HepG2 (cell line): Measurements from ENCODE around the gene FAM234A. TPM values are rescaled to one million over a fixed set of nuclear protein-coding genes. Genes with fewer than 3 reads are reported as not detected.

Experiments used
- AHDC1 ChIP-seq: sonication (generic); formaldehyde crosslinking; IDR thresholded peaks from 2 replicates; pipeline ENCODE4 v1.5.1; 2020; ENCODE audit warnings: mild to moderate bottlenecking, missing genetic modification reagents, borderline replicate concordance
- PRPF4 ChIP-seq: fragments of 200-400 bp; formaldehyde crosslinking; IDR thresholded peaks from 2 replicates; pipeline ENCODE4 v1.6.1; 2016; ENCODE audit warnings: low read length, low read depth; ENCODE audit not compliant: poor library complexity, severe bottlenecking
- ZFP37 ChIP-seq: sonication (generic); formaldehyde crosslinking; IDR thresholded peaks from 2 replicates; pipeline ENCODE4 v1.4.0; 2020; ENCODE audit warnings: missing genetic modification reagents, borderline replicate concordance
- ZMAT3 ChIP-seq: sonication (generic); formaldehyde crosslinking; conservative IDR thresholded peaks from 2 replicates; pipeline ENCODE4 v1.7.0; 2021; ENCODE audit warnings: missing genetic modification reagents
- ZNF235 ChIP-seq: sonication (generic); formaldehyde crosslinking; IDR thresholded peaks from 2 replicates; pipeline ENCODE4 v1.8.1; 2023; ENCODE audit warnings: mild to moderate bottlenecking, missing genetic modification reagents, borderline replicate concordance
- ZNF557 ChIP-seq: sonication (generic); formaldehyde crosslinking; IDR thresholded peaks from 2 replicates; pipeline ENCODE4 v1.4.0; 2020; ENCODE audit warnings: missing genetic modification reagents
- ZXDC ChIP-seq: sonication (generic); formaldehyde crosslinking; IDR thresholded peaks from 2 replicates; pipeline ENCODE4 v1.5.0; 2020; ENCODE audit warnings: mild to moderate bottlenecking, missing genetic modification reagents
- polyA plus RNA-seq, 8 experiments: library from polyadenylated mRNA; depleted of rRNA in 3 of 8; stranded (reverse) in 7 of 8; unstranded in 1 of 8; fragments of >200 nt; fragmentation: Illumina TruSeq in 4 of 8; extraction: Trizol in 4 of 8; gene quantifications; 2 replicates each; pipeline versions ENCODE4 v1.2.1 to v1.2.3, GENCODE V29; 2011 to 2016; ENCODE audit warnings: low read depth in 4 of 8, missing spikeins in 1 of 8, mixed read lengths in 1 of 8; ENCODE audit not compliant: insufficient read depth in 1 of 8
- total RNA-seq, 5 experiments: library from RNA; depleted of rRNA; stranded (reverse); fragments of >200 nt; fragmentation: Illumina TruSeq; extraction: Trizol; gene quantifications; 2 replicates each; pipeline ENCODE4 v1.2.3, GENCODE V29; 2016; ENCODE audit warnings: low read depth in 1 of 5
- TF ChIP-seq, protein P1 (sequence below): sonication (generic); formaldehyde crosslinking; IDR thresholded peaks from 2 replicates; pipeline ENCODE4 v1.9.0; 2021; ENCODE audit warnings: missing genetic modification reagents, borderline replicate concordance
- TF ChIP-seq, protein P2 (sequence below), 2 experiments: IDR thresholded peaks; 2 replicates each; pipeline ENCODE4 v1.6.1; 2011 to 2012; ENCODE audit warnings: low read length in 2 of 2, borderline replicate concordance in 1 of 2, low read depth in 1 of 2, mild to moderate bottlenecking in 1 of 2, moderate library complexity in 1 of 2
- TF ChIP-seq, protein P3 (sequence below): sonication (generic); formaldehyde crosslinking; IDR thresholded peaks from 2 replicates; pipeline ENCODE4 v1.8.1; 2023; ENCODE audit warnings: missing genetic modification reagents, inconsistent platforms, borderline replicate concordance

Gene FAM234A
- total and polyA plus RNA-seq, 2 of the 13 experiments (the other 11 are each of a cell fraction or from before 2014, with no cell fraction given), result 29.2 to 34.4 TPM

GRCh38 chr16:234468-235305 is at the start of gene FAM234A (continued):
- TF ChIP-seq, protein P1, sequence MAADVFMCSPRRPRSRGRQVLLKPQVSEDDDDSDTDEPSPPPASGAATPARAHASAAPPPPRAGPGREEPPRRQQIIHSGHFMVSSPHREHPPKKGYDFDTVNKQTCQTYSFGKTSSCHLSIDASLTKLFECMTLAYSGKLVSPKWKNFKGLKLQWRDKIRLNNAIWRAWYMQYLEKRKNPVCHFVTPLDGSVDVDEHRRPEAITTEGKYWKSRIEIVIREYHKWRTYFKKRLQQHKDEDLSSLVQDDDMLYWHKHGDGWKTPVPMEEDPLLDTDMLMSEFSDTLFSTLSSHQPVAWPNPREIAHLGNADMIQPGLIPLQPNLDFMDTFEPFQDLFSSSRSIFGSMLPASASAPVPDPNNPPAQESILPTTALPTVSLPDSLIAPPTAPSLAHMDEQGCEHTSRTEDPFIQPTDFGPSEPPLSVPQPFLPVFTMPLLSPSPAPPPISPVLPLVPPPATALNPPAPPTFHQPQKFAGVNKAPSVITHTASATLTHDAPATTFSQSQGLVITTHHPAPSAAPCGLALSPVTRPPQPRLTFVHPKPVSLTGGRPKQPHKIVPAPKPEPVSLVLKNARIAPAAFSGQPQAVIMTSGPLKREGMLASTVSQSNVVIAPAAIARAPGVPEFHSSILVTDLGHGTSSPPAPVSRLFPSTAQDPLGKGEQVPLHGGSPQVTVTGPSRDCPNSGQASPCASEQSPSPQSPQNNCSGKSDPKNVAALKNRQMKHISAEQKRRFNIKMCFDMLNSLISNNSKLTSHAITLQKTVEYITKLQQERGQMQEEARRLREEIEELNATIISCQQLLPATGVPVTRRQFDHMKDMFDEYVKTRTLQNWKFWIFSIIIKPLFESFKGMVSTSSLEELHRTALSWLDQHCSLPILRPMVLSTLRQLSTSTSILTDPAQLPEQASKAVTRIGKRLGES (CRISPR knock-in tag), result no peak
- TF ChIP-seq, protein P2, sequence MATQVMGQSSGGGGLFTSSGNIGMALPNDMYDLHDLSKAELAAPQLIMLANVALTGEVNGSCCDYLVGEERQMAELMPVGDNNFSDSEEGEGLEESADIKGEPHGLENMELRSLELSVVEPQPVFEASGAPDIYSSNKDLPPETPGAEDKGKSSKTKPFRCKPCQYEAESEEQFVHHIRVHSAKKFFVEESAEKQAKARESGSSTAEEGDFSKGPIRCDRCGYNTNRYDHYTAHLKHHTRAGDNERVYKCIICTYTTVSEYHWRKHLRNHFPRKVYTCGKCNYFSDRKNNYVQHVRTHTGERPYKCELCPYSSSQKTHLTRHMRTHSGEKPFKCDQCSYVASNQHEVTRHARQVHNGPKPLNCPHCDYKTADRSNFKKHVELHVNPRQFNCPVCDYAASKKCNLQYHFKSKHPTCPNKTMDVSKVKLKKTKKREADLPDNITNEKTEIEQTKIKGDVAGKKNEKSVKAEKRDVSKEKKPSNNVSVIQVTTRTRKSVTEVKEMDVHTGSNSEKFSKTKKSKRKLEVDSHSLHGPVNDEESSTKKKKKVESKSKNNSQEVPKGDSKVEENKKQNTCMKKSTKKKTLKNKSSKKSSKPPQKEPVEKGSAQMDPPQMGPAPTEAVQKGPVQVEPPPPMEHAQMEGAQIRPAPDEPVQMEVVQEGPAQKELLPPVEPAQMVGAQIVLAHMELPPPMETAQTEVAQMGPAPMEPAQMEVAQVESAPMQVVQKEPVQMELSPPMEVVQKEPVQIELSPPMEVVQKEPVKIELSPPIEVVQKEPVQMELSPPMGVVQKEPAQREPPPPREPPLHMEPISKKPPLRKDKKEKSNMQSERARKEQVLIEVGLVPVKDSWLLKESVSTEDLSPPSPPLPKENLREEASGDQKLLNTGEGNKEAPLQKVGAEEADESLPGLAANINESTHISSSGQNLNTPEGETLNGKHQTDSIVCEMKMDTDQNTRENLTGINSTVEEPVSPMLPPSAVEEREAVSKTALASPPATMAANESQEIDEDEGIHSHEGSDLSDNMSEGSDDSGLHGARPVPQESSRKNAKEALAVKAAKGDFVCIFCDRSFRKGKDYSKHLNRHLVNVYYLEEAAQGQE (IDR thresholded peaks at IDR 0.05; ENCODE audit: borderline replicate concordance in 1 of 2, low read depth in 1 of 2, low read length in 2 of 2), result no peak
- TF ChIP-seq ZNF235 (CRISPR knock-in tag) (0 out of 2 replicates have a peak, but pooled peaks have one; percentile 45), ZMAT3 (CRISPR knock-in tag) (no peak), PRPF4 (no peak), ZFP37 (CRISPR knock-in tag) (no peak), ZNF557 (CRISPR knock-in tag) (no peak), ZXDC (CRISPR knock-in tag) (no peak), AHDC1 (CRISPR knock-in tag) (no peak)
- TF ChIP-seq, protein P3, sequence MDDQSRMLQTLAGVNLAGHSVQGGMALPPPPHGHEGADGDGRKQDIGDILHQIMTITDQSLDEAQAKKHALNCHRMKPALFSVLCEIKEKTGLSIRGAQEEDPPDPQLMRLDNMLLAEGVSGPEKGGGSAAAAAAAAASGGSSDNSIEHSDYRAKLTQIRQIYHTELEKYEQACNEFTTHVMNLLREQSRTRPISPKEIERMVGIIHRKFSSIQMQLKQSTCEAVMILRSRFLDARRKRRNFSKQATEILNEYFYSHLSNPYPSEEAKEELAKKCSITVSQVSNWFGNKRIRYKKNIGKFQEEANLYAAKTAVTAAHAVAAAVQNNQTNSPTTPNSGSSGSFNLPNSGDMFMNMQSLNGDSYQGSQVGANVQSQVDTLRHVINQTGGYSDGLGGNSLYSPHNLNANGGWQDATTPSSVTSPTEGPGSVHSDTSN (CRISPR knock-in tag), result no peak
